NCI-H146 treated with DMSO at 0.1 percent for 48 hours (cell line): ENCODE results near the gene CDH22.
A peak's percentile ranks its signal among the peaks of the same experiment; 100 is the strongest.

Source experiments
- DNase-seq: peaks from one replicate; lab custom pipeline; 2025; ENCODE audit not compliant: unreplicated experiment; lab: John Stamatoyannopoulos, UW

Gene CDH22

DNA sequence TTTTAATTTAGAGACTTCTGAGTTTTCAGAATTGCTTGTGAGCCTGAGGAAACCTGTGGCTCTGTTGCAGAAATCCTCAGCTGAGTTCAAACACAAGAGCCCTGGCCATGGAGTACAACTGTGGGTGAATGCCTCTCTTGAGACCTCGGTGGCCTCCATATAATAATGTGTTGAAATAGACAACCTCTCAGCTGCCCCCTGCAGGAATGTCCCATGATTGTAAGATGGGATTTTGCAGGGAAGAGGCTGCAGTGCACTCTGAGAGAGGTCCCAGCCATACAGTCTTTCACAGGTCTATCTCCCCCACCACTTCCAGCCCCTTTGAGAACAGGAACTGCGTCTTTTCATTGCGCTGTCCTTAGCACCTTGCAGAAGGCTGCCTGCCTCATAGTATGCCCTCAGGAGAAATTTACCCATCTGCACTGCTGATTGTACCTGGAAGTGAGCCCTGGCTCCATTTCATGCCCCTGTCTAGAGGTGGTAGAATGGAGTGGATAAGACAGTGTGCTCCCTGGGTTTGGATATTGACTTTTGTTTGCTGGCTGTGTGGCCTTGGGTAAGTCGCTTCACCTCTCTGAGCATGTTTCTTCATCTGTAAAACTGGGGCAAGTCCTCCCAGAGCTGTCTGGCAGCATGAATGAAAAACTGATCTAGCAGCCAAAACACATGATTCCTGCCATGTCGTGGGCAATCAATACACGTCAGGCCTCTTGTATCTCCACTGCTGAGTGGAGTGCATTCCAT, 16.8 kb upstream of the CDH22 start:
- no peak for DNase-seq

DNA sequence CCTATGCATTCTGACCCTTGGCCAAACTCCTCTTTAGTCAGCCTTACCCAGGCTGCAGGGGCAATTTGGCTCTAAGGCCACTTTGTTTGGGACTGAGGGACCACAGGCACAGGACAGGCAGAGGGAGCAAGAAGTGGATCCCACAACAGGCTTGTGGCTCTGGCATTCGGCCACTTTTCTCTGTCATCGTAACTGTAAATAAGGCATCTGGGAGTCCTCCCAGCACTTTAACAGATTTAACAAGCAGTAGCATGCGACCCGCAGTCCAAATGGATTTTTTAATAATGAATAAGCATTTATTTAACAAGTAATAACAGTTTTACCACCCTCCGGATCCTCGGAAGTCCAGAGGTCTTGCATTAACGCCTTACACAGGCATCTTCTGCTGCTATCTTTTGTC, 16.1 kb upstream of the CDH22 start:
- no peak for DNase-seq

DNA sequence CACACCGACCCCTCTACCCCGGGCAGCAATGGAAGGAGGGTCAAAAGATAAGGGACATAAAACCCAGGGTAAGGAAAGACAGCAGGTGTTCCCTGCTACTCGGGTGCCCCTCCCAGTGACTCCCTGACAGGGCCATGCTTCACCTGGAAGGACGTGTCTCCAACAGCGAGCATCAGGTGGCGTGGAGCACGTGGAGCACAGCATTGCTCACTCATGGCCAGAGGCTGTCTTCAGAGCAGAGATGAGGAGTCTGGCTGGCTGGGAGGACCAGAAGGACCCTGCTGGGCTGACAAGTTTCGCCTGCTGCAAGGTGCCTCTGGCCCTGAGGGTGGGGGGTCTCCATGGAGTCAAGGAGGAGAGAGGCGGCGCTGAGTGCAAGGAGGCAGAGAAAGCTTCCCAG, 15.3 kb upstream of the CDH22 start:
- DNase-seq: no peak

DNA sequence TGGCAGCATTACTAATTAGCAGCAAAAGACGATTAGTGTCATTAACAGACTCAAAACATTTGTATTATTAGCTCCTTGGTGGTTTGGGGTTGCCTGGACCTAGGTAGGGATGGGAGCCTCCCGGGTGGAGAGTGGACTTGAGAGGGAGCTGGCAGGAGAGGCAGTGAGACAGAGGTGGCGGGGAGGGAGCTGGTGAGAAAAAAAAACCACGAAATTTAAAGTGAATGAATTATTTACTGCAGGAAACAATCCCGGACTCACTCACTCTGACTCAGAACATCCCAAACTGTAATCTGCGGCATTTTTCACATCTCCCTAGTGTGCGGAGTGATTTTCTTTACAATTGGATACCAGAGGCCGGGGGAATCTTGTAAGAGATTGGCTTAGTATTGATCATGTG, 14.3 kb upstream of the CDH22 start:
- no peak for DNase-seq

DNA sequence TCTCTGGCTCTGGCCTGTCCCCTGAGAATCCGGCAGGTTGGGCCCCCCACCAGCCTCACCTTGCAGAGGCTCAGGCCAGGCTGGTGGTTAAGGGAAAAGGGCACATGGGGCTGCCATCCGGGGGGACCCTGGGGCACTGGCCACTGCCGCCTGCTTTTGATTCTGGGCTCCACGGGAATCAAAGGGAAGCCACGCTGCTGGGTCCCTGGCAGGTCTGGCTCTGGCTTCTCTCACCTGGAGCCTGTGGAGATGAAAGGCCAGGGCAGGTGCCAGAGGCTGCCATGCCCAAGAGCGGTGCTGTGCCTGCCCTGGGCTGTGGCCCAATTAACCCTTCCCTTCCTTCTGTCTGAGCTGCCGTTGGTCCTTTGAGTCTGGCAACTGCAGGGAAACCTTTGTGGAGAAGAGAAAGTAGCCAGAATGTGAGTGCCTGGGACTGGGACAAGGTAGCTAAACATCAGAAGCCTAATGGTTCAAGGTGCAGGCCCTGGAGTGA, 9.4 kb upstream of the CDH22 start:
- DNase-seq: no peak

DNA sequence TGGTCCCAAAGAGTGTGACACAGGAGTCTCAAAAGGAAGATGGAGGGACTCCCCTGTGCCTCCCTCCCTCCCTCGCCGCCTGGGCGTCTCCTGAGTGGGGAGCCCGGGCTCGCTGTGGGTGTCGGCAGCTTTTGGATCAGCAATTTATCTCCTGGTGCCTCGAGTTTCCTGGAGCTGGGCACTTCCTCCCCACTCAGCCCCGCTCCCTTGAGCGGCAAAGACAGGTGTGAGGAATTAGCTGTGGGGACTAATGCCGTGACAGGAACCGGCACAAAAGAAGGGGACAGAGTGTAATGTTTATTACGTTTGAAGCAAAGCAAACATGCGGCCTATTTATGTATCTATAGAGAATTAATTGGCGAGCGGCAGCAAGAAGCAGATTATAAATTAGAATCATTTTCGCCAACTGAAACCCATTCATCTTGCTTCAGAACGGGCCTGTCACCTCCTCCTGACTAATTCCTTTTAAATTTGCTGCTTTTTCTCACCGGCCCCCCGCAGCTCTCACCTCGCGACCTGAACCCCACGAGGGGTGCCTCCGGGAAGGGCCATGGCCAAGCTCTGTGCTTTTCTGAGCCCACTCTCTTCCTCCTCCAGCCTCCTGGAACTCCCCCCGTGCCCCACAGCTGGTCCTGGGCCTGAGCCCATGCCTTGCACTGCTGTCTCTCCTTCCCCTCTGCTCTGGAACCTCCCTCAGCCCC, 8.8 kb upstream of the CDH22 start:
- peak; percentile 34 for DNase-seq

DNA sequence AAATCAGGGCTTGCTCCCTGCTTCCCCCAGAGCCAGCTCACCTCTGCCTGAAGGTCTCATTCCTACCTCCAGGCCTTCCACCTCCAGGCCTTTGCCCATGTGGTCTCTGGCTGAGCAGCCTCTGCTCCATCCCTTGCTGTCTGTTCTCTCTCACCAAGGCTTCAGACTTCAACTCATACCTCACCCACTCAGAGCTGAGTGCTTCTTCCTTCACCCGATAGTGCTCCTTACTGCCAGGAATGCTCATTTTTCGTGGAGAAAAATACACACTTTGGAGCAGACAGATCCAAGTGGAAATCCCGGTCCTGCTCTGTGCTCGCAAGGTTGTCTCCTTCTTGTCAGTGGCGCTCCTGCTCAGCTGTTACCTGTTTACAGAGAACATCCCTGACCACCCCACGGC, 7.0 kb upstream of the CDH22 start:
- DNase-seq: no peak

DNA sequence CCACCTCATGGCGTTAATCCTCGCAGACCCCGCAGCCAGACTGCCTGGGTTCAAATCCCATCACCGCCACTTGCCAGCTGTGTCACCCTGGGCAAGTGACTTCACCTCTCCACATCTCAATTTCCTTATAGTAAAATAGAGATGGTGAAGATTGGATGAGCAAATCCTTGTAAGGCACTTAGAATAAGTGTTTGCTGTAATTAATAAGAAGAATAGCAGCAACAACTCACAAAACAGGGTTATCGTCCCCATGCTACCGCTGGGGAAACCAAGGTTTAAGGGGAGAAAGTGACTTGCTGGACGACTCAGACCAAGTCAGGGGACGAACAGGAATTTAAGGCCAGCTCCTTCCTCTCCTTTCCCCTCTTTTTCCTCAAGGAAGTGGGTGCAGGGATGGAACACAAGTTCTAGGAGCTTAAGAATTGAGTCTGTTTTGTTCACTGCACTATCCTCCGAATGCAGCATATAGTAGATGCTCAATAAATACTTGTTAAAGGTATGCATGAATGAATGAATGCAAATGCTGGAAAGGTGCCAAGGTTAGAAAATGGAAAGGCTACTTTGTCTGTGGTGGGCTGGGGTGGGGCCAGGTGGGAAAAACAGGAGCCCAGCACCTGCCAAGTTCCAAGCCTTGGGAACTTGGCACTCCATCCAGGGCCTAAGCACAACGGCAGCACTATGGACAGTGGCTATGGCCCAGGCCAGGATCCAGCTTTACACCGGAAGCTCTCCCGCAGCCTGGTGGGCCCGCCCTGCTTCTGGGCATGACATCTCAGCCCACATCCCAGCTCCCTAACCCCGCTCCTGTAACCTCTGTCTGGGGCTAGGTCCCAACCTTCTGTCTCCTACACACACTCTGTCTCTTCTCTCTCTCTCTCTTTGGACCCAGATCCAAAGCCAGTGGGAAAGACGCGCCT, 4.9 kb upstream of the CDH22 start:
- no peak for DNase-seq

DNA sequence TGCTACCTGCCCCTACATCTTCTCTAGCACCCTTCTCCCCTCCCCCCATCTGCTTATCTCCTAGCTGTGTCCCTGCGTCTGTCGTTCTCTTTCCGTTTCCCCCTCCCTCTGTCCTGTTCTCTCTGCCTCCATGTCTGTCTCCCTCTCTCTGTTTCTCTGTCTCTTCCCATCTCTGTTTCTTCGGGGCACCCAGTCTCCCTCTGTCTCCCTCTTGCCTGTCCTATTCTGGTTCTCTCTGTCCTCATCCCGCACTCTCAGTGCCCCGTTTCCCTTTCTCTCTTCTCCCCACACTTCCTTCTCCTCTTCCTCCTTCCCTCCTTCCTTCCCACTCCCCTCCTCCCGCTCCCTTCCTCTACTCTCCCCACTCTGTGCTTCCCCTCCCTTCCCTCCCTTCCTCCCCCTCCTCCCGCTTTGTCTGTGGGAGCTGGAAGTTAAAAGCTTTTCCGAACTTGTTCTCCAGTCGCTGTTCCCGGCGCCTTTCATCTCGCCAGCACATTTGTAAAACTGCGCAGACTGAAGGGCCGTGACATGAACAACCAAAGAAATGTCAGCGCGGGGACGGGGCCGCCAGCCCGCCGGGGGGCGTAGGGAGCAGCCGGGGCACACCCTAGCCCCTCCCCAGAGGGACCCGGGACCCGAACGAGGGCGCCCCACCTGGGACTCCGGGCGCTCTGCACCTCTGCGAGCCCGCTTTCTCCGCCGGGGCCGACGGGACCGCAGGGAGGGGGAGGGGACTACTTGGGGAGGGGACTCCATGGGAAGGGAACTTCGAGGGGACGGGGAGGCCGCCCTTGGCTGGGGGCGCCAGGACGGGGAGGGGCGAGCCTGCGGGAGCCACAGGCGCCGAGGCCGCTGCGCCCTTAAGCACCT, 4.0 kb upstream of the CDH22 start:
- no peak for DNase-seq

DNA sequence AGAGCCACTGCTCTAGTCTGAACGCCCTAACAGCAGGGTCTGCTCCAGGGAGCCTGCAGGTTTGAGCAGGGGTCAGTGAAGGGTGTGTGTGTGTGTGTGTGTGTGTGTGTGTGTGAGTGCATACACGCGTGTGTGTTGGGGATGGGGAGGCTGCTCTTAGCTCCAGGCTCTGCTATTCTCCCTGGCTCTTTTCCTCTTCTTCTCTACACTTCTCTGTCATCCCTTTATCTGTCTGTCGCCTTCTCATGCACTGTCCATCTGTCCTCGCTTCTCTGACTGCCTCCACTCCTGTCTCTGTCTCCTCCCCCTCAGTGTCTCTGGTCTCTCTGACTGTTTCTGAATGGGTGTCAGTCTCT, 3.4 kb upstream of the CDH22 start:
- DNase-seq: no peak

DNA sequence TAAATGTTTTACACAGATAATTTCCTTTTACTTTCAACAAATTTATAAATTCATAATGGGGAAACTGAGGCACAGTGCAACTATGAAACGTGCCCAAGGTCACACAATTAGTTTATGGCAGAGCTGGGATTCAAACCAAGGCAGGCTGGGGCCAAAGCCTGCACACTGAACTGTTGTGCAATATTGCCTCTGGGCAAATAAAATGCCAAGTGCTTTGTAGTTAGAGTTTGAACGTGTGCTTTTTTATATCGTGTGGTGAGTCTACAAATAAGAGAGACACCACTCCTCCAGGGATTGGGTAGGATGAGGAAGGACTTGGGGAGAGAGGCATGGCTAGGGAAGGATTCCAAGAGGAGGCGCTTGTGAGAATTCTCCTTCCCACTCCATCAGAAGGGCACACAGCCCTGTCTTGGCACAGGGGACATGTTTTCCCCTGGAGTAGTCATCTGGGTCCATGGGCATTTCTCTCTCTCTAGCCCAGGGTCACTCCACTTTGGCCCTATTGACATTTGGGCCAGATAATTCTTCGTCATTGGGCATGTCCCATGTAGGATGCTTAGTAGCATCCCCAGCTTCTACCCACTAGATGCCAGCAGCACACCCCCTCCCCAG, 2.8 kb upstream of the CDH22 start:
- DNase-seq: no peak

DNA sequence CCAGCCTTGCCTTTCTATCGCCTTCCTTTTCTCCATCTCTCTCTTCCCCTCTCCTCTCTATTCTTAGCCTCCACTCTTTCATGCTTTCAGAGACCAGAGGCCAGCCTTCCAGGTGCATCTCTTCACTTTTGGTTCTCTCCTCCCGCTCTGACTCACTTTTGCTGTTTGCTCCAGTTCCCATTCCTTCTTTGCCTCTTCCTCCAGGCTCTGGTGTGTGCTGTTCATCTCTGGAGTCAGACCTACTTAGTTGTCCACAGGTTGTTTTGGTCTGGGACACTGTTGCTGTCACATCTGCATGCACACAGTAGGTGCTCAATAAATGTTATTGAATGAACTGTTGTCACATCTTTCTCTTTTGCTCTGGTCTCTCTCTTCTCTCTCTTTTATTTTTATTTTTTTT, 1.6 kb upstream of the CDH22 start:
- no peak for DNase-seq

DNA sequence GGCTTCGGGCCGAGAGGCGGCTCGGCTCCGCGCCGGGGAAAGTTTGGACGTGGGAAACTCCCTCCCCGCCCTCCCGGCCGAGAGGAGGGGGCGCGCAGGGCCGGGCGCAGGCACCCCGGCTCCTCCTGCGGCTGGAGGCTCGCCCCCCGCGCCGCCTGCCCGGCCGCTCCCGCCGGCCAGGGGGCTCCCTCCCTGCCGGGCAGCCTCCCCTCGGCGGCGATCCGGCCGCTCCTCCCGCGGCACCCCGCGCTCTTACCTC, 370 bp downstream of the CDH22 start:
- DNase-seq: no peak

DNA sequence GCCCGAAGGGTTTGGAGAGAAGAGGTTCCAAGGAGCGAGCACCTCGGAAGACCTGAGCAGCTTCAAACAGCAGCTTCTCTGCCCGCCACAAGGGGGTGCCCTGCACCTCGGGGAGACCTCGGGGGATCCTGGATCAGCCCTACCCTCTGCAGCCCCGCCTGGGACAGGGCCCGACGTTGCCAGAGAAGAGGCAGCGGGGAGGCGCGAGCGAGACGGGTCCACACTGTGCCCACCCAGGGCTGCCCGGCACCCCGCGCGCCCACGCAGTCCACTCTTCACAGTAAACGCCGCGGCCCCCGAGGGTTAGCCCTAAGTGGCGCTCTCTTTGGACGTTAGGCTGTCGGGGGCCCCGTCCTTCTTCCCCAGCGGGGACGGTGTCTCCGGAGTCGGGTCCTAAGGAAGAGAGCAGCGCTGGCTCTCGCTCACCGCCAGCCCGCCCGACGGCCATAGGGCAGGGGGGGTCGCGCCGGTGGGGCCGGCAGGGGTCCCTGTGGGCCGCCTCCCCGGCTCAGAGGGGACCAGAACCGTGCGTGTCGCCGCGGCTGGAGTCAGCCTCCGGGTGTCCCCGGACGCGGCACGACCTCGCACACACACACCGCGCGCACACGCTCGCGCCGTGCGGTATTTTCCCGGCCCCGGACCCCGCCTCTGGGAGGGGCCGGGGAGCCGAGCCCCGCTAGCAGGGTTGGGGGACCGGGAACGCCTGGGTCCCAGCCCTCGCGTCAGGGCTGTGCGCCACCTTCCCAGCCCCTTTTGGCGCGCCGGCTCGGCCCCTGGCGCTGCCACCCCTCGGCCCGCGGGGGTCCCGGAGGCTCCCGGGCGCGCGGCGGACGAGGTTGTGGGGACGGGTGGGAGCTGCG, 929 bp downstream of the CDH22 start:
- no peak for DNase-seq

DNA sequence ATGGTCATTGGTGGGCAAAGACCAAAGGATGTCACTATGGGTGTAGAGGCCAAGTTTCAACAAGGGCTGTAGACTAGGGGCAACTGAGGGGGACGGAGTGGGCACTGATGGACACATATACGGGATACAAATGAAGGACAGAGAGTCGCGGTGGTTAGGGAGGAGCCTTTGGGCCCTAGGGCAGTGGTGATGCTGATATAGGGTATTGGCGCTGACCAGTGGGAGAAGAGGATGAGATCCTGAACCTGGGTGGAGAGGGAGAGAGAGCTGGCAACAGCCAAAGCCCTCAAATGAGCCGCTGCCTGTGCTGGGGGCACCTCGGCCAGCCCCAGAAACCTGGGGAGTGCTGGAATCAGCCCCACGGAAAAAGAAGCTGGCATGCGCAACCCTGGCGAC, 1.6 kb downstream of the CDH22 start:
- DNase-seq: no peak

DNA sequence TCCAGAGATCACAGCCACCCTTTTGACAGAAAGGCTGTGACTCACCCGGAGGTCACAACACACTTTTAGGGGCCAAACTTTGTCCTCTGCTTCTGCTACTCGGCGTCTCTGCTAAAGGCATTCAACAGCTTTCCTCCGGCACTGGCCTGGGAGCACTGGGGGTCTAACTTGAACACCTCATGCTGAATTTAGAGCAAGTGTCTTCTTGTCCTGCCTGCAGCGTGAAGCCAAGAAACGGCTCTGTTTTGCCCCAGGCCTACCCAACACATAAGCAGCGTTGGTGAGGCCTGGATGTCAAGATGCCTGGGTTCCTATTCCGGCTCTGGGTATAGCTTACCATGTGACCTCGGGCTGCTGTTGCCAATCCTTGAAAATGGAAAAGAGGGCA, 2.3 kb downstream of the CDH22 start:
- DNase-seq: no peak

DNA sequence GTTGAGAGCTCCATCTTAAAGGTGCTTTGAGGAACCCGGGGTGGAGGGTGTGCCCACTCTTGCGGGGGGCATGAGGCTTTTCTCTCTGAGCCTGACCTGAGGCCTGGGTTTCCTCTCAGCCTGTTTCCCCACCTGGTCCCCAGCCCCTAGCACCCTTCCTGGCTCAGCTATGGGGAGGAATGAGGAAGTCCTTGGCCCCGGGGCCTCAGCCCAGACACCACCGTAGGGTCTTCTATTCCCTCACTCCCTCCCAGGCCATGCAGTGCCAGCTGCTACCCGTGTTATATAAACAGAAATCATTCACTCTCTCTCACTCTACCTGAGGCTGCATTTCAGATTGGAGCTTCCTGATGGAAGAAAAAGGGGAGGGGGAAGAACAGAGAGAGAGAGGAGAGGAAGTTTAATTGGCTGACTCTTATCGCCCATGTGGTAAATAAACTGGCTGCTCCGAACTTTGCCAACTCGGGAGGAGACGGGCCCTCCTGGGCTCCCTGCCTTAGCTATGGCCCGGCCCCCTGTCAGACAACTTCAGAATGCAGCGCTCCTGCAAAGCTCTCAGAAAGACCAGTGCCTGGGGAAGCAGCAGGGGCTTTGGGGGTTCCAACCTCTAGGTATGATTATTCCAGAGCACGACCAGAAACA, 2.8 kb downstream of the CDH22 start:
- DNase-seq: no peak

DNA sequence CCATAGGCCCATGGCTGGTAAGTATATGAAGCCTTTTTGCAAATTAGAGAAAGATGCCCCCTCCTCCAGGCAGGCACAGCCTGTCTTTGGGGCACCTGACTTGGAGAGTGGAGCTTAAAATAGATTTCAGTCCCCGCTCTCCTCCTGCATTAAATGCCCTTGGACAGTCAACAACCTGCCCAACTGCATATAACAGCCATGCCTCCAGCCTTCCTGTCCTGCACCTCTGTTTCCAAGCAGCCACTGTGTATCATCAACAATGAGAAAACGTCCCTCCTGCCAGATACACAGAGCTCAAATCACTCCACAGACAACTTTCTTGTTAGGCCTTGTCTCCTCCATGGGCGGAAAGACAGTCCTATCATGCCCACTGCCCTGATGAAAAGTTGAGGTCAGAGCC, 3.4 kb downstream of the CDH22 start:
- DNase-seq: no peak

DNA sequence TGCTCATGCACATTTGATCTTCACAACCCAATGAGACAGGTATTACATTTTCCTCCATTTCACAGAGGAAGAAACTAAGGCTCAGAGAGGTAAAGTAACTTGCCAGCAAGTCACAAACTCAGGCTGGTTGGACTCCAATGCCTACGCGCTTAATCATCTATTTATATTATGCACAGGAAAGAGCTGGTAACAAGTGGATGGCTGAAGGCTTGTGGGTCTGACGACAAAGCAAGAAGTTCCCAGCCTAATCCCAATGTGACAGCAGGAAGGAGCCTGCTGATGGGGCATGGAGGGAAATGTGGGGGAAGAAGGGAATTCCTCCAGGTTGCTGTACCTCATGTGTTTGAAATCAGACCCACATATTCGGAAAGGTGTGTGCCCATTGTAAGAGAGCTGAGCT, 3.9 kb downstream of the CDH22 start:
- DNase-seq: no peak
